Stimulated activated CD4-positive, alpha-beta T cell treated with anti-CD3 and anti-CD28 coated beads, Interleukin-4, amount 100 ng/mL, for 1 hour (primary cell): ENCODE results near the gene OTUD7B.
"Not testable (repeated sequence)": the region's sequence is repeated elsewhere in the genome, so short reads cannot be mapped to it uniquely, and the experiment has no call there.

Experiments
- DNase-seq: peaks from one replicate; pipeline ENCODE4 v3.0.0-alpha.2; 2020

Gene OTUD7B

GRCh38 chr1:149942207-149942606 lies 68.3 kb downstream of the OTUD7B start:
- no peak for DNase-seq

- no peak for DNase-seq
These were observed 70.1 kb downstream of the OTUD7B start for GRCh38 chr1:149940427-149940826.

GRCh38 chr1:149938668-149939003 lies 71.9 kb downstream of the OTUD7B start:
- not testable (repeated sequence) for DNase-seq

- no peak for DNase-seq
These were observed 72.8 kb downstream of the OTUD7B start for GRCh38 chr1:149937759-149938158.

- DNase-seq = no peak
These were observed 73.4 kb downstream of the OTUD7B start for GRCh38 chr1:149936992-149937705.

- no peak for DNase-seq
These were observed 74.1 kb downstream of the OTUD7B start, which contains the start of gene MTMR11 for GRCh38 chr1:149936170-149936991. Gene MTMR11, minus strand, starts transcription at chr1:149936879. Its CDS starts 232 bp downstream, at chr1:149936647.

GRCh38 chr1:149934356-149934755 lies 76.2 kb downstream of the OTUD7B start:
- DNase-seq = no peak

- no peak for DNase-seq
These were observed 77.3 kb downstream of the OTUD7B start for GRCh38 chr1:149933208-149933607.

- no peak for DNase-seq
These were observed 78.1 kb downstream of the OTUD7B start for GRCh38 chr1:149932474-149932873.

GRCh38 chr1:149931212-149931790 lies 79.2 kb downstream of the OTUD7B start:
- DNase-seq = no peak

GRCh38 chr1:149929856-149930255 lies 80.7 kb downstream of the OTUD7B start:
- no peak for DNase-seq

- DNase-seq = no peak
These were observed 82.2 kb downstream of the OTUD7B start for GRCh38 chr1:149928401-149928724.

GRCh38 chr1:149927563-149928400 lies 82.7 kb downstream of the OTUD7B start, which contains the start of gene SF3B4:
Gene SF3B4, minus strand, starts transcription at chr1:149927803. Its CDS starts 44 bp downstream, at chr1:149927759.
- DNase-seq = peak; percentile 96

- no peak for DNase-seq
These were observed 83.4 kb downstream of the OTUD7B start for GRCh38 chr1:149927056-149927562.

GRCh38 chr1:149926296-149926695 lies 84.2 kb downstream of the OTUD7B start:
- DNase-seq = no peak

GRCh38 chr1:149925751-149926150 lies 84.8 kb downstream of the OTUD7B start:
- DNase-seq = no peak

- no peak for DNase-seq
These were observed 85.2 kb downstream of the OTUD7B start for GRCh38 chr1:149925345-149925744.

- no peak for DNase-seq
These were observed 86.9 kb downstream of the OTUD7B start for GRCh38 chr1:149923626-149924025.

GRCh38 chr1:149917571-149918144 lies 92.9 kb downstream of the OTUD7B start, which contains the start of gene SV2A:
Gene SV2A, minus strand, starts transcription at chr1:149917844. Its CDS starts 4,004 bp downstream, at chr1:149913840.
- DNase-seq = peak; percentile 51

GRCh38 chr1:149916898-149917252 lies 93.7 kb downstream of the OTUD7B start:
- no peak for DNase-seq

- no peak for DNase-seq
These were observed 94.2 kb downstream of the OTUD7B start for GRCh38 chr1:149916193-149916897.
